Dedifferentiated amniotic fluid mesenchymal stem cell (primary cell): Measurements from ENCODE around the gene PPP1R15B.
A peak's percentile ranks its signal among the peaks of the same experiment; 100 is the strongest.
"Not testable (repeated sequence)": the region's sequence is repeated elsewhere in the genome, so short reads cannot be mapped to it uniquely, and the experiment has no call there.

Experiments used
- DNase-seq: peaks from one replicate; pipeline ENCODE4 v3.0.0-alpha.2; 2016; ENCODE audit errors: extremely low spot score

PPP1R15B gene

GRCh38 chr1:204443871-204444581 lies 32.4 kb upstream of the PPP1R15B start:
- DNase-seq: no peak

GRCh38 chr1:204443260-204443619 lies 31.6 kb upstream of the PPP1R15B start:
- no peak for DNase-seq

- no peak for DNase-seq
These were observed 31.0 kb upstream of the PPP1R15B start for GRCh38 chr1:204442376-204443259.

GRCh38 chr1:204441558-204441957 lies 29.9 kb upstream of the PPP1R15B start:
- no peak for DNase-seq

GRCh38 chr1:204439621-204440375 lies 28.2 kb upstream of the PPP1R15B start:
- no peak for DNase-seq

GRCh38 chr1:204438628-204439027 lies 27.0 kb upstream of the PPP1R15B start:
- peak; percentile 96 for DNase-seq

- DNase-seq: no peak
These were observed 26.4 kb upstream of the PPP1R15B start for GRCh38 chr1:204437796-204438570.

- DNase-seq: no peak
These were observed 24.3 kb upstream of the PPP1R15B start for GRCh38 chr1:204435872-204436271.

- DNase-seq: peak; percentile 45
These were observed 23.8 kb upstream of the PPP1R15B start for GRCh38 chr1:204435381-204435831.

- DNase-seq: no peak
These were observed 22.6 kb upstream of the PPP1R15B start for GRCh38 chr1:204434116-204434755.

GRCh38 chr1:204432708-204433107 lies 21.1 kb upstream of the PPP1R15B start:
- DNase-seq: no peak

- DNase-seq: peak; percentile 74
These were observed 19.9 kb upstream of the PPP1R15B start for GRCh38 chr1:204431310-204432184.

GRCh38 chr1:204429746-204430145 lies 18.1 kb upstream of the PPP1R15B start:
- no peak for DNase-seq

GRCh38 chr1:204426971-204427701 lies 15.5 kb upstream of the PPP1R15B start:
- no peak for DNase-seq

- no peak for DNase-seq
These were observed 14.9 kb upstream of the PPP1R15B start for GRCh38 chr1:204426474-204426873.

- DNase-seq: no peak
These were observed 14.4 kb upstream of the PPP1R15B start for GRCh38 chr1:204426035-204426436.

- no peak for DNase-seq
These were observed 13.0 kb upstream of the PPP1R15B start for GRCh38 chr1:204424621-204425020.

- DNase-seq: not testable (repeated sequence)
These were observed 10.6 kb upstream of the PPP1R15B start for GRCh38 chr1:204422061-204422705.

- DNase-seq: no peak
These were observed 9.8 kb upstream of the PPP1R15B start for GRCh38 chr1:204421441-204421840.
